ENCODE data around the gene SPOCD1. TPM values are rescaled to one million over a fixed set of nuclear protein-coding genes. Genes with fewer than 3 reads are reported as not detected.

The SPOCD1 gene
- total and polyA plus RNA-seq, 8 donors: 0.06 to 0.69 (median 0.16) TPM; not detected in 4

- no peaks in the 10 kb centered on the region for H3K9me3 ChIP-seq
- FAIRE-seq (no peak), DNase-seq (peak in 3 of 6 donors; percentile 25 to 32 (median 30)), ATAC-seq (no peak)
- TF ChIP-seq, protein P1, sequence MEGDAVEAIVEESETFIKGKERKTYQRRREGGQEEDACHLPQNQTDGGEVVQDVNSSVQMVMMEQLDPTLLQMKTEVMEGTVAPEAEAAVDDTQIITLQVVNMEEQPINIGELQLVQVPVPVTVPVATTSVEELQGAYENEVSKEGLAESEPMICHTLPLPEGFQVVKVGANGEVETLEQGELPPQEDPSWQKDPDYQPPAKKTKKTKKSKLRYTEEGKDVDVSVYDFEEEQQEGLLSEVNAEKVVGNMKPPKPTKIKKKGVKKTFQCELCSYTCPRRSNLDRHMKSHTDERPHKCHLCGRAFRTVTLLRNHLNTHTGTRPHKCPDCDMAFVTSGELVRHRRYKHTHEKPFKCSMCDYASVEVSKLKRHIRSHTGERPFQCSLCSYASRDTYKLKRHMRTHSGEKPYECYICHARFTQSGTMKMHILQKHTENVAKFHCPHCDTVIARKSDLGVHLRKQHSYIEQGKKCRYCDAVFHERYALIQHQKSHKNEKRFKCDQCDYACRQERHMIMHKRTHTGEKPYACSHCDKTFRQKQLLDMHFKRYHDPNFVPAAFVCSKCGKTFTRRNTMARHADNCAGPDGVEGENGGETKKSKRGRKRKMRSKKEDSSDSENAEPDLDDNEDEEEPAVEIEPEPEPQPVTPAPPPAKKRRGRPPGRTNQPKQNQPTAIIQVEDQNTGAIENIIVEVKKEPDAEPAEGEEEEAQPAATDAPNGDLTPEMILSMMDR (IDR thresholded peaks at IDR 0.05): no peak
- intact Hi-C loops (cut with DNase I): no loop called here
- H3K4me1 ChIP-seq: no peaks in the 10 kb centered on the region
- H3K27ac ChIP-seq: no peak overlapping the region
- WGBS, 2 donors: 76 to 80% methylated on average over 3 of the region's 3 CpGs
- no peaks in the 10 kb centered on the region for H3K36me3 ChIP-seq
- no peak overlapping the region for H3K4me3 ChIP-seq
- H3K27me3 ChIP-seq: no peaks in the 10 kb centered on the region
Measured at GRCh38 chr1:31783846-31784245, 32.0 kb downstream of the SPOCD1 start.

- intact Hi-C loops (cut with DNase I): no loop called here
- H3K9me3 ChIP-seq: no peaks in the 10 kb centered on the region
- FAIRE-seq (no peak), DNase-seq (peak in 3 of 6 donors; percentile 14 to 32 (median 24)), ATAC-seq (no peak)
- no peaks in the 10 kb centered on the region for H3K27me3 ChIP-seq
- H3K27ac ChIP-seq: no peak overlapping the region
- H3K36me3 ChIP-seq: no peaks in the 10 kb centered on the region
- TF ChIP-seq, protein P1 (IDR thresholded peaks at IDR 0.05): no peak
- 70 to 72% methylated on average over 12 of the region's 12 CpGs for WGBS, 2 donors
- H3K4me1 ChIP-seq: no peaks in the 10 kb centered on the region
- no peak overlapping the region for H3K4me3 ChIP-seq
Measured at GRCh38 chr1:31782421-31783410, 33.1 kb downstream of the SPOCD1 start.

GRCh38 chr1:31781756-31782371, 34.0 kb downstream of the SPOCD1 start:
- H3K4me3 ChIP-seq: no peak overlapping the region
- TF ChIP-seq, protein P1 (IDR thresholded peaks at IDR 0.05): no peak
- DNase-seq (peak in 2 of 6 donors; percentile 16 to 71), ATAC-seq (peak in 1 of 4 donors; percentile 21), FAIRE-seq (no peak)
- intact Hi-C loops (cut with DNase I): no loop called here
- no peaks in the 10 kb centered on the region for H3K4me1 ChIP-seq
- H3K9me3 ChIP-seq: no peaks in the 10 kb centered on the region
- no peaks in the 10 kb centered on the region for H3K27me3 ChIP-seq
- WGBS, 2 donors: 51 to 52% methylated on average over 18 of the region's 18 CpGs
- no peak overlapping the region for H3K27ac ChIP-seq
- no peaks in the 10 kb centered on the region for H3K36me3 ChIP-seq

DNA sequence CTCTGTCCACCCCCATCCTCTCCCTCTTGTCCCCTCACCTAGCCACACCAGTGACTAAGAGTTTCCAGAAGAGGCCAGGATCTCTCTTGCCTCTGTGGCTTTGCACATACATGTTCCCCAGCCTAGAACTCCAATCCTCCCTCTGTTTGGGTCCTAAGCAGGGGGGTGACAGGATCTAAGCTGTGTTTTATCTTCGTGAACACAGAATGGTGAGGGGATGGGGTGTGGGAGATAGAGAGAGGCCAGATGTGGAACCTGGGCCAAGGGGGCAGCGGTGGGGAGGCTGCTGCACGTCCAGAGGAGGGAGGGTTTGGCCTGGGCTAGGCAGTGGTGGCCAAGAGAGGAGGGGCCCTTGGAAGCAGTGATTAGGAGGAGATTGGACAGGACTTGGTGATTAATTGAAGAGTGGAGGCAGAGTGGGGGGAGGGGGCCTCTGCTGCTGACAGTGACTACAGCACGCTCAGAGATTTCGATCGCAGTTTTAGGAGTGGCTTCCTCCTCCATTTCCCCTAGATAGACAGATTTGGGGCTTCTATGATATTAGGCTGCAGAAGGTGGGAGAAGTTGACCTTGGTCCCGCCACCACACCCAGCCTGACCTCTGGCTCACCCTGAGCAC, 34.6 kb downstream of the SPOCD1 start:
- H3K4me1 ChIP-seq: no peaks in the 10 kb centered on the region
- no peaks in the 10 kb centered on the region for H3K9me3 ChIP-seq
- DNase-seq (peak in 2 of 6 donors; percentile 3 to 29), FAIRE-seq (no peak), ATAC-seq (peak in 2 of 4 donors; percentile 28 to 42)
- H3K27me3 ChIP-seq: no peaks in the 10 kb centered on the region
- WGBS, 2 donors: 51 to 68% methylated on average over 7 of the region's 7 CpGs
- intact Hi-C loops (cut with DNase I): no loop called here
- H3K4me3 ChIP-seq: no peak overlapping the region
- TF ChIP-seq, protein P1 (IDR thresholded peaks at IDR 0.05): no peak
- no peaks in the 10 kb centered on the region for H3K36me3 ChIP-seq
- no peak overlapping the region for H3K27ac ChIP-seq

Data from pancreas (tissue), 10 donors.